HEK293T (cell line): ENCODE results near the gene LGALS12.

Source experiments
- CTCF ChIA-PET: fragments of 350-600 bp; formaldehyde crosslinking; extraction: SDS; loops from one replicate; lab custom pipeline; 2021; ENCODE audit warnings: antibody characterized with exemption, inconsistent platforms; lab: Yijun Ruan, JAX
- POLR2A ChIA-PET: fragments of 350-600 bp; formaldehyde crosslinking; extraction: SDS; loops from one replicate; lab custom pipeline; 2020; ENCODE audit warnings: antibody characterized with exemption, inconsistent platforms; lab: Yijun Ruan, JAX
- DNase-seq: peaks from one replicate; pipeline ENCODE4 v3.0.0; 2012; ENCODE audit warnings: mixed read lengths; ENCODE audit errors: extremely low spot score
- ARNT ChIP-seq: fragments of 450-650 bp; IDR thresholded peaks from 2 replicates; pipeline ENCODE4 v1.6.1; 2017; ENCODE audit warnings: mild to moderate bottlenecking
- BHLHE40 ChIP-seq: fragments of 450-650 bp; IDR thresholded peaks from 2 replicates; pipeline ENCODE4 v1.6.1; 2016; ENCODE audit warnings: mild to moderate bottlenecking, moderate library complexity, borderline replicate concordance
- CTBP1 ChIP-seq: fragments of 450-650 bp; IDR thresholded peaks from 2 replicates; pipeline ENCODE4 v1.6.1; 2016; ENCODE audit warnings: borderline replicate concordance
- ELF4 ChIP-seq: fragments of 450-650 bp; IDR thresholded peaks from 2 replicates; pipeline ENCODE4 v1.6.1; 2017; ENCODE audit warnings: antibody characterized with exemption
- FOXA1 ChIP-seq: fragments of 450-650 bp; IDR thresholded peaks from 2 replicates; pipeline ENCODE4 v1.6.1; 2016; ENCODE audit warnings: mild to moderate bottlenecking
- FOXK2 ChIP-seq: fragments of 450-650 bp; IDR thresholded peaks from 2 replicates; pipeline ENCODE4 v1.6.1; 2016; ENCODE audit warnings: mild to moderate bottlenecking
- FOXM1 ChIP-seq: fragments of 450-650 bp; IDR thresholded peaks from 2 replicates; pipeline ENCODE4 v1.6.1; 2017; ENCODE audit warnings: mild to moderate bottlenecking, borderline replicate concordance
- HDGF ChIP-seq: fragments of 450-650 bp; IDR thresholded peaks from 2 replicates; pipeline ENCODE4 v1.6.1; 2017; ENCODE audit warnings: antibody characterized with exemption, borderline replicate concordance
- L3MBTL2 ChIP-seq: fragments of 450-650 bp; conservative IDR thresholded peaks from 2 replicates; pipeline ENCODE4 v1.6.1; 2016; ENCODE audit warnings: mild to moderate bottlenecking
- LEF1 ChIP-seq: fragments of 450-650 bp; IDR thresholded peaks from 2 replicates; pipeline ENCODE4 v1.6.1; 2017; ENCODE audit warnings: mild to moderate bottlenecking, borderline replicate concordance
- NFRKB ChIP-seq: fragments of 450-650 bp; IDR thresholded peaks from 2 replicates; pipeline ENCODE4 v1.6.1; 2016; ENCODE audit warnings: mild to moderate bottlenecking, moderate library complexity
- PKNOX1 ChIP-seq: fragments of 450-650 bp; IDR thresholded peaks from 2 replicates; pipeline ENCODE4 v1.6.1; 2016
- SP1 ChIP-seq: fragments of 450-650 bp; IDR thresholded peaks from 2 replicates; pipeline ENCODE4 v1.6.1; 2017
- SUZ12 ChIP-seq: fragments of 450-650 bp; IDR thresholded peaks from 2 replicates; pipeline ENCODE4 v1.6.1; 2016; ENCODE audit warnings: mild to moderate bottlenecking
- TARDBP ChIP-seq: fragments of 450-650 bp; IDR thresholded peaks from 2 replicates; pipeline ENCODE4 v1.6.1; 2016
- ZNF384 ChIP-seq: fragments of 450-650 bp; IDR thresholded peaks from 2 replicates; pipeline ENCODE4 v1.6.1; 2016

The LGALS12 gene

GRCh38 chr11:63532117-63532516 lies 26.2 kb downstream of the LGALS12 start:
- POLR2A ChIA-PET, result no interaction called here
- DNase-seq, result no peak
- CTCF ChIA-PET, result no interaction called here
- TF ChIP-seq LEF1 (no peak), HDGF (no peak), FOXA1 (no peak), PKNOX1 (no peak), FOXK2 (no peak), L3MBTL2 (no peak), ELF4 (no peak), TARDBP (no peak), CTBP1 (no peak), ZNF384 (no peak), SP1 (no peak), BHLHE40 (no peak), SUZ12 (no peak), FOXM1 (no peak), ARNT (no peak), NFRKB (no peak)

GRCh38 chr11:63532799-63533475 lies 27.1 kb downstream of the LGALS12 start:
- CTCF ChIA-PET, result interaction anchor here (1.1 kb wide), 1 partner anchor 25 kb away, joined by 3 read pairs; no protein-coding TSS in a partner anchor
- no peak for TF ChIP-seq SP1
- no peak for TF ChIP-seq ARNT
- TF ChIP-seq ZNF384, result no peak
- TF ChIP-seq TARDBP, result no peak
- no peak for TF ChIP-seq PKNOX1
- no peak for TF ChIP-seq FOXK2
- TF ChIP-seq BHLHE40, result no peak
- TF ChIP-seq FOXM1, result no peak
- TF ChIP-seq L3MBTL2, result no peak
- no peak for TF ChIP-seq HDGF
- no peak for TF ChIP-seq ELF4
- DNase-seq, result no peak
- POLR2A ChIA-PET, result no interaction called here

- ChIA-PET CTCF (interaction anchor here (1.1 kb wide), 1 partner anchor 26 kb away, joined by 3 read pairs; no protein-coding TSS in a partner anchor), POLR2A (no interaction called here)
- no peak for DNase-seq
- no peak for TF ChIP-seq NFRKB
- TF ChIP-seq FOXA1, result no peak
- no peak for TF ChIP-seq SP1
- TF ChIP-seq FOXK2, result no peak
- no peak for TF ChIP-seq TARDBP
- no peak for TF ChIP-seq HDGF
- no peak for TF ChIP-seq ARNT
- TF ChIP-seq CTBP1, result no peak
- no peak for TF ChIP-seq ZNF384
- no peak for TF ChIP-seq SUZ12
- no peak for TF ChIP-seq L3MBTL2
- TF ChIP-seq PKNOX1, result no peak
- TF ChIP-seq LEF1, result no peak
- TF ChIP-seq FOXM1, result no peak
- no peak for TF ChIP-seq ELF4
- TF ChIP-seq BHLHE40, result no peak
Measured at GRCh38 chr11:63534076-63534475, 28.2 kb downstream of the LGALS12 start.

- no peak for DNase-seq
- TF ChIP-seq HDGF (no peak), FOXM1 (no peak), ARNT (no peak), NFRKB (no peak), ELF4 (no peak)
- CTCF ChIA-PET, result no interaction called here
- POLR2A ChIA-PET, result no interaction called here
Measured at GRCh38 chr11:63534895-63535461, 29.1 kb downstream of the LGALS12 start.

GRCh38 chr11:63535734-63536133 lies 29.9 kb downstream of the LGALS12 start:
- no peak for DNase-seq
- TF ChIP-seq TARDBP, result no peak
- TF ChIP-seq BHLHE40, result no peak
- TF ChIP-seq CTBP1, result no peak
- no peak for TF ChIP-seq FOXK2
- TF ChIP-seq NFRKB, result no peak
- no peak for TF ChIP-seq SP1
- TF ChIP-seq SUZ12, result no peak
- TF ChIP-seq ZNF384, result no peak
- no peak for TF ChIP-seq ARNT
- no peak for TF ChIP-seq PKNOX1
- no peak for TF ChIP-seq FOXA1
- POLR2A ChIA-PET, result no interaction called here
- CTCF ChIA-PET, result no interaction called here
